ENCODE data around the gene MYOF.
"Not testable (repeated sequence)": the region's sequence is repeated elsewhere in the genome, so short reads cannot be mapped to it uniquely, and the experiment has no call there.

MYOF gene

GRCh38 chr10:93481637-93482144 lies 443 bp downstream of the MYOF start:
- DNase-seq (ENCODE audit: low spot score), result peak; percentile 42

GRCh38 chr10:93478873-93479272 lies 3.3 kb downstream of the MYOF start:
- no peak for DNase-seq (ENCODE audit: low spot score)

GRCh38 chr10:93476756-93477155 lies 5.4 kb downstream of the MYOF start:
- DNase-seq (ENCODE audit: low spot score), result no peak

GRCh38 chr10:93475871-93476270 lies 6.3 kb downstream of the MYOF start:
- peak; percentile 96 for DNase-seq (ENCODE audit: low spot score)

GRCh38 chr10:93475227-93475626 lies 6.9 kb downstream of the MYOF start:
- DNase-seq (ENCODE audit: low spot score), result no peak

GRCh38 chr10:93473804-93474472 lies 8.2 kb downstream of the MYOF start:
- no peak for DNase-seq (ENCODE audit: low spot score)

DNA sequence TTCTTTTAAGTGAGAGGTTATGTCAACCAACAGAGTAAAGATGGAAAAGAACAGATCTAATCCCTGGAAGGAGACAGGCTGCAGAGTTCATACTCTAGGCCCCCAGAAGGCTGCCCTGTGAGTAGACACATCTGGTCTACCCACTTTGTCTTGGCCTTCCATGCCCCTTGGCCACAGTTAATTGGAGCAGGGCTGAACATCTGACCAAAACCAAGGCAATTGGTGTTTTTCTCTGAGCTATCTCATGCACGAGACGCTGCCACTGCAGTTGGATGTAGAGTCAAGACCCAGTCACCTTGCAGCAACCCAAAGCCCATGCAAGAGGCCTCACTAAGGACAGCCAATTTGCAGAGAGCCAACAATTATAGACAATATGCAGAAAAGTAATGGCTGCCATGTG lies 9.0 kb downstream of the MYOF start:
- DNase-seq (ENCODE audit: low spot score), result no peak

GRCh38 chr10:93471110-93471651 lies 11.0 kb downstream of the MYOF start:
- peak; percentile 95 for DNase-seq (ENCODE audit: low spot score)

DNA sequence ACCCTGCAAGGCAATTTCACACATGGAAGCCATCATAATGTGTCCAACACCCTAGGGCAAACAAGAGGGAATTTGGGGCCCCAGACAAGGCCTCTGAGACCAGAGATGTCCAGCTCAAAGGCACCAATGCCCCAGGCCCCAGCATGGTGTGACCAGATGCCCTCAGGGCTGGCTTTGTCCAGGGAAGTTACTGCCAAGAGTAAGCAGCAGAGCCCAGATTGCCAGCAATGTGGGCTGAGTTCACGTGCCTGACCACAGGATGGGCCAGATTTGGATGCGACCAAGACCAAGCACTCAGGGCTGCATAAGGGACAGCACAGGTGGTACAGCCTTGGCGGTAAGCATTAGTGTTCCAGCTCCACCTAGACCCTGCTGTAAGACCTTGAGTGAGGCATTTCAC lies 12.7 kb downstream of the MYOF start:
- DNase-seq (ENCODE audit: low spot score), result no peak

DNA sequence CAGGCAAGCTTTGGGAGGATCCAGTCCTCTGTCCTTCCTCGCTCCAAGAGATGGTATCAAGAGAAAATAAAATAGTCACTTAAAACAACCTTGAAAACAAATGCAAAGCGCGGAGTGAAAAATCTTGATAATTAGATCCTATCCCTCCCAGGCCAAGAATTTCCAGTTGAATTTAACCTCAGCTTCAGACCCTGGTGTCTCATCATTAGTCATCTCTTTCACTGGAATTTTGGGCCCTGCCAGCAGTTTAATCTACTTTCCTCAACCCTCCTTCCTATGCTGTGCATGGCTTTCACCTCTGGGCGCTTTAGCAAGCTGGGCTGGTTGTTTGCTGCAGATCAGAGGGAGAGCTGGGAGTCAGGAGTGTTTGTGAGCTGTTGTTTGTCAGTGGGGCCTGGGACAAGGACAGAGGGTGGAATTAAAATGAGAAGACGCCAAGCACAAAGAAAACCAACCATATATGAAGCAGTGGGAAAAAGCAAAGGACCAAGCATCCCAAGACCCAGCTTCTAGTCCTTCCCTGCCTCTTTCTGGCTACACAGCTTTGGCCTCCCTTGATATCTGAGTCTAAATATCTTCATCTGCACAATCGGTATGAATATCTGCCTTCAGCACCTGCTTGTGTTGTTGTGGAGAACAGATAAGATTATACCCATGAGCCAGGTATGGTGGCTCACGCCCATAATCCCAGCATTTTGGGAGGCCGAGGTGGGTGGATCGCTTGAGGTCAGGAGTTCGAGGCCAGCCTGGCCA lies 13.5 kb downstream of the MYOF start:
- peak; percentile 74 for DNase-seq (ENCODE audit: low spot score)

DNA sequence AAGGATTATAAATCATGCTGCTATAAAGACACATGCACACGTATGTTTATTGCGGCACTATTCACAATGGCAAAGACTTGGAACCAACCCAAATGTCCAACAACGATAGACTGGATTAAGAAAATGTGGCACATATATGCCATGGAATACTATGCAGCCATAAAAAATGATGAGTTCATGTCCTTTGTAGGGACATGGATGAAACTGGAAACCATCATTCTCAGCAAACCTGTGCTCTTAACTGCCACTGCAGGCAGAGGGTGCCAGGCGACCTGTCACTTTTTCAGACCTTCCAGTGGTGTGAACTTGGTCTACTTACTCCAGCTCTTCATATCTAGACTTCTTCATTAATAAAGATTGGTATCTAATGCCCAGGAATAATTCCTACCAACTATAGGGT lies 14.5 kb downstream of the MYOF start:
- DNase-seq (ENCODE audit: low spot score), result not testable (repeated sequence)

- DNase-seq (ENCODE audit: low spot score), result peak; percentile 92
Measured at GRCh38 chr10:93465806-93466675, 16.1 kb downstream of the MYOF start.

GRCh38 chr10:93464776-93465388 lies 17.3 kb downstream of the MYOF start:
- DNase-seq (ENCODE audit: low spot score), result no peak

GRCh38 chr10:93463723-93464476 lies 18.2 kb downstream of the MYOF start:
- DNase-seq (ENCODE audit: low spot score), result no peak

GRCh38 chr10:93462881-93463280 lies 19.3 kb downstream of the MYOF start:
- no peak for DNase-seq (ENCODE audit: low spot score)

- DNase-seq (ENCODE audit: low spot score), result no peak
Measured at GRCh38 chr10:93462371-93462770, 19.8 kb downstream of the MYOF start.

GRCh38 chr10:93461807-93462178 lies 20.3 kb downstream of the MYOF start:
- DNase-seq (ENCODE audit: low spot score), result peak; percentile 71

DNA sequence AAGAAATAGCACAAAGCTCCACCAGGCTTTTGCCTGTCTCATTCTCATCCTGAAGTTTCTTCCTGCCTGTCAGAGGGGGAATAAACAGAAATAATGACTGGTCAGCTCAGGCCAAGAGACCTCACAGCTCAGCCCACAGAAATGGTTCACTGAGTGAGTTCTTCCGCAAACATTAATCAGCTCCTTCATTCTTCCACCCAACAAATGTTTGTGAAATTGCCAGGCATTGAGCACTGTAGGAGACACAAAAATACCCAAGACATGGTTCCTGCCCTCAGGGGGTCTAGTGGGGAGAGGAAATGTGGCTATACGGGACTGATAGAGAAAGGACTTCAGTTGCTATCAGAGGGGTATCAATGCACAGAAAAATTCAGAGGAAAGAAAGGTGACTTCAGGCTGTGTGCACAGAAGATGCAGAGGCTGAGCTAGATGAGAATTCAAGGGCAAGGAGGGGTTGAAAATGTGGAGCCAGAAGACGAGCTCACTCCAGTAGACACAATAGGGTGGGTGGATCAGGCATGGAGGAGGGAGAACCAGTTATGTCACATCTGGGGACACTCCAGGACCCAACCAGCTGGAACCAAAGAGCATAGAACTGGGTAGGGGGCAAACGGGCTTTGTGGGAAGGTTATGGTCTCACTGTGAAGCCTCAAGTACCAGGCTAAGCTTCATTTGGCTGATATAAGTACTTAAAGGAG lies 20.9 kb downstream of the MYOF start:
- no peak for DNase-seq (ENCODE audit: low spot score)

DNA sequence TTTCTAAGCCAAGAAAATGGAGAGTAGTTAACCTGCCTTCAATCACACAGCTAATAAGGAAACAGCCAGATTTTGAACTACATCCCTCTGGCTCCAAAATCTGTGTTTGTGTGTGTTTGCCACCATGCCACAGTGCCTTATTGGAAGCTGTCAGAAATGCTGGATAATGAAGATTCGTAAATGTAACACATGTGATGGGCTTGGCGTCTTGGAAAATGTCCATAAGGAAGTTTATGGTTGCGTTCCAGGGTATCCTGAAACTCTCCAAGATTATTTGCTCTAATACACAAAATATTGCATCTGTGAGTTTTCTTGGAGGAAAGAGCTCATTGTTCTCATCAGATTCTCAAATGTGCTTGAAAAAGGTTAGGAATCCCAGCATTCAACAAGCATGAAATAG lies 22.7 kb downstream of the MYOF start:
- DNase-seq (ENCODE audit: low spot score), result no peak

- peak; percentile 93 for DNase-seq (ENCODE audit: low spot score)
Measured at GRCh38 chr10:93458821-93459257, 23.3 kb downstream of the MYOF start.

Data from LoVo (cell line).